NCI-H510A treated with DMSO at 0.1 percent for 48 hours (cell line): ENCODE measurements around the gene RGR.
A peak's percentile ranks its signal among the peaks of the same experiment; 100 is the strongest.

Experiments
- DNase-seq: peaks from one replicate; lab custom pipeline; 2025; lab: John Stamatoyannopoulos, UW

Gene RGR

DNA sequence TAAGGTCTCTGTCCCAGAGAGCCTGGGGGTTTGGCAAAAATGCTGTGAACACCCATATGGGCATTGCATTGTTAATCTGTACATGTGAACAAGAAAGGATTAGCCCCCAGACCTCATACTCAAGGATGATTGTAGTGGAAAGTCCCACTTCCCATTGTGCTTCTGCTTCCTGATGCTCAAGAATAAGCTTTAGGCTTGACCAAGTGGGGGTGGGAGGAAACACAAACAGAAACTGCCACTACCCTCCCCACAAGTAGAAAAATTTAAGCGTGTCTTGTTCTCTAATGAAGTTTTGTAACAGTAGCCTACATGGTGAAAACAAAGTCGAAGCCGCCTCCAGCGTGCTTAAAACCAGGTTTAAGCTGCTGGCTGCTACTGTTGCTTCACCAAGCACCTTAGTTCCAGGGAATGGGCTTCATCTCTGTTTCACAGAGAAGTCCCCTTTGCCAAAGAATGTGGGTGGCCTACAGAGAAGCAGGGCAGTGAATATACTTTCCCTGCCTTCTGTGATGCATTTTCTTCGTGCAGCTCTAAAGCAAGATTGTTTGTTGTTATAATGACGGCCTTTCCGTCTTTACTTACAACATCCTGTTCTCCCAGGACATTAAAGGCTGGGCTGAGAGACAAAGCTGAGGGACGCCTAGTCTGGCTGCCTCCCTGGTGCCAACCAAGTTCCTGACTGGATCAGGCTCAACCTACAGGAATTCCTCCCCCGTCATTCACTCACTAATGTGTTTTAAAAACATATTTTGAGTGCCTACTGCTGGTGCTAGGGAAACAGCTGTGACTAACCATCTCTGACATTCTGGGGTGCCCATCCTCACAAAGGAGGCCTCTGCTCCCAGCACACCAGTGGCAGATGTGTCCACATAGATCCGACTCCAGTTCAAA, 51.5 kb downstream of the RGR start:
- DNase-seq = no peak

GRCh38 chr10:84298057-84298456, 53.2 kb downstream of the RGR start:
- no peak for DNase-seq

DNA sequence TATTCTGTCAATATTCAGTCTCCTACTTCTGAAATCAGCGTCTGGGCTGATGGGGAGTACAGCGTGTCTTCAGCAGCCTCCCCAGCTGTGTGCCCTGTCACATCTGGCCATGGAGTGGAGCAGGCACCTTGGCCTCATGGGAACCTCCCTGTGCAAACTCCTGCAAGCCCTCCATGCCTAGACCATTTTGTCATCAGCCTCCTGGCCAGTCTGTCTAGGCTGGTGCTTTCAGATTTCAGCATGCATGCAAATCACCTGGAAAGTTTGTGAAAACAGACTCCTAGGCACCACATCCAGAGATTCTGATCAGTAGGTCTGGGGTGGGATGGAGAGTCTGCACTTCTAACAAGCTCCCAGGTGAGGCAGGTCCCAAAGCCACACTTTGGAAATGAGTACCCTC, 57.4 kb downstream of the RGR start:
- no peak for DNase-seq

DNA sequence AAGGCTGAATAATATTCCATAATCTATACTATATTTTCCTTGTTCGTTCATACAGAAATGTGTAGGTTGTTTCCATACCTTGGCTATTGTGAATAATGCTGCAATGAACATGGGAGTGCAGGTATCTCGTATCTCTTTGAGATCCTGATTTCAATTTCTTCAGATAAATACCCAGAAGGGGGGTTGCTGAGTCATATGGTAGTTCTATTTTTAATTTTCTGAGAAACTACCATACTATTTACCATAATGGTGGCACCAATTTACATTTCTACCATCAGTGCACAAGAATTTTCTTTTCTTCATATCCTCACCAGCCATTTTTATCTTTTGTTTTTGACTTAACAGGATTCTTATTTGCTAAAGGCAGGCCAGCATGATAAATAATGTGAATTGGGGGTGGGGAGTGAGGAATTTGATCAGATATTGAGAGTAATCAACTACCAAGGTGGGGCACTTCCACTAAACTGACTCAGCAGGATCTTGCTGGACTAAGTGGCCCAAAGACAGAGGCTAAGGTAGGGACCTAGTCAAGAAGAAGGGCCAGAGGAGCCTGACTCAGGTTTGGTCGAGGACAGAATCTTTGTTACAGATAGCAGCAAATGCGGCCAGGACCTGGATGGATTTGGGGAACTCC, 62.0 kb downstream of the RGR start:
- no peak for DNase-seq

DNA sequence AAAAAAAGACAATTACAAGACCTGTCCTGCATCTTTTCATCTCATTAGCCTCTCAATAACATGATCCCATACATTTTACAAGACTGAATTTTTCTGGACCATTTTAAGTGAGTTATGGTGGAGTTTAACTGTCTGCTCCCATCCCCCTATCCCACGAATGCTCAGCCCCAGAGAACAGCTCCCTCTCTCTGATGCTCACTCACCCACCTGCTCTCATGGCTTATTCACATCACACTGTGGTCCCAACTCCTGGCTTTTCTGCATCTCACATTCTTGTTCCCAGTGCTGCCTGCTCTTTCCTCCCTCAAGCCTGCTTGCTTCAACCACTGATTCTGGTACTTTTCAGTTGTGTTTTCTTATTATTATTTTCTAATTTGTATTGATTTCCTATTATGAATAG, 63.2 kb downstream of the RGR start:
- no peak for DNase-seq

GRCh38 chr10:84308481-84309304, 63.8 kb downstream of the RGR start:
- peak; percentile 50 for DNase-seq
